ENCODE data around the gene CSNK1A1.
"Not testable (repeated sequence)": the region's sequence is repeated elsewhere in the genome, so short reads cannot be mapped to it uniquely, and the experiment has no call there.

Gene CSNK1A1

DNA sequence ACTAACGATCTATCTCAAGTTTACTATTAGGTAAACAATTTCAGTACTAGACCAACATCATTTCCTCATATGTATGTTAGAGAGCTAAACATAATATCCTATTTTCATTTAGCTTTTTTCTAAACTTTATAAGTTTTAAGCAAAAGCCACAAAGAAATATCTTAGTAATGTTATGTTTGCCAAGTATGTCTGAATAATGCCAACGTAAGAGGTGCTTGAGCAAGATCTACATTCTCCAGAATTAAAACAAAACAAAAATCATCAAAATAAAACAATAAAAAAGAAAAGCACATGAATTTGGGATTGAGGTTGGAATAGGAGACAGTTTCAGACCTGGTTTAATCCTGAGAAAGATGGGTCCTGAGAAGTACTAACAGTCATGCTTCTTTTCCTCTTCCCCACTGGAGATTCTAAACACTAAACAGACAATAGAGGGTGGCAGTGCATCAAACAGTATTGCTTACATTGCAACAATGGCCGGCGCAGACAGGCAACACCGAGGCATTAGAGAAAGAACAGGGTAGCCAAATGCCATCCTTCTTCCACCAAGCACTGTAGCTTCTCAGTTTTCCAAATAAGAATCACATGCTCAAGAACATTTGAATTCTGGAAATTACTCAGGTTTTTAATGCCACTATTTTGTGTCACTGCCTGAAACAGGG is 33.6 kb downstream of the CSNK1A1 start:
- no peak for DNase-seq (ENCODE audit: low read depth, low spot score)
- peaks cover 45% of the 10 kb centered on the region for H3K36me3 ChIP-seq (ENCODE audit: insufficient read depth, insufficient read length, low read length)

GRCh38 chr5:149514512-149514911 is 36.7 kb downstream of the CSNK1A1 start:
- Histone ChIP-seq H3K4me3 (ENCODE audit: insufficient read length, low read depth) (no peak overlapping the region), H3K27me3 (ENCODE audit: insufficient read depth, insufficient read length) (no peaks in the 10 kb centered on the region), H3K4me1 (ENCODE audit: insufficient read depth, insufficient read length) (no peaks in the 10 kb centered on the region), H3K9me3 (ENCODE audit: insufficient read depth, low read length) (no peaks in the 10 kb centered on the region), H3K36me3 (ENCODE audit: insufficient read depth, insufficient read length, low read length) (peaks cover 60% of the 10 kb centered on the region), H3K9ac (ENCODE audit: insufficient read length, low read depth) (no peak overlapping the region)
- no peak for TF ChIP-seq YY1 (IDR thresholded peaks at IDR 0.05; ENCODE audit: insufficient read depth, insufficient read length)
- TF ChIP-seq SUZ12 (IDR thresholded peaks at IDR 0.05; ENCODE audit: extremely low read depth, insufficient read depth, insufficient read length) = no peak
- TF ChIP-seq ZNF274 (IDR thresholded peaks at IDR 0.05; ENCODE audit: low read depth, low read length) = no peak
- DNase-seq (ENCODE audit: low read depth, low spot score) = no peak

More for the DNA sequence above, 33.6 kb downstream of the CSNK1A1 start:
- TF ChIP-seq YY1 (IDR thresholded peaks at IDR 0.05; ENCODE audit: insufficient read depth, insufficient read length) = no peak
- TF ChIP-seq SUZ12 (IDR thresholded peaks at IDR 0.05; ENCODE audit: extremely low read depth, insufficient read depth, insufficient read length) = no peak
- TF ChIP-seq ZNF274 (IDR thresholded peaks at IDR 0.05; ENCODE audit: low read depth, low read length) = no peak
- H3K27me3 ChIP-seq (ENCODE audit: insufficient read depth, insufficient read length) = no peaks in the 10 kb centered on the region
- H3K4me1 ChIP-seq (ENCODE audit: insufficient read depth, insufficient read length) = no peaks in the 10 kb centered on the region
- no peak overlapping the region for H3K9ac ChIP-seq (ENCODE audit: insufficient read length, low read depth)
- H3K9me3 ChIP-seq (ENCODE audit: insufficient read depth, low read length) = no peaks in the 10 kb centered on the region
- H3K4me3 ChIP-seq (ENCODE audit: insufficient read length, low read depth) = no peak overlapping the region

DNA sequence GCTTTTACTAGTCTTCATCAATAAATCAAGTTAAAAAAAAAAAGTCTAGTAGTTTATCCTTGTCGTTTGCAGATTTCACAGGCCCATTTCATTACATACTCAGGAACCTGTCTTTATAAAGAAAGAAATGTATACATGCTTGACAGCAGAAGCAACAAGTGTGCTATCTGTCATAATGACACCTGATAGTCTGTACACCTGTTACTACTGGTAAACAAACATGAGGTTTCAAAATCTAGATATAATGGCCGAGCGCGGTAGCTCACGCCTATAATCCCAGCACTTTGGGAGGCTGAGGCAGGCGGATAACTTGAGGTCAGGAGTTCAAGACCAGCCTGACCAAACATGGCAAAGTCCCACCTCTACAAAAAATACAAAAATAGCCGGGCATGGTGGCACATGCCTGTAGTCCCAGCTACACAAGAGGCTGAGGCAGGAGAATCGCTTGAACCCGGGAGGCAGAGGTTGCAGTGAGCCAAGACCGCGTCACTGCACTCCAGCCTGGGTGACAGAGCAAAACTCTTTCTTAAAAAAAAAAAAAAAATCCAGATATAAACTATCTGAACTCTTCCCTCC is 37.8 kb downstream of the CSNK1A1 start:
- not testable (repeated sequence) for H3K9ac ChIP-seq (ENCODE audit: insufficient read length, low read depth); H3K4me3 ChIP-seq (ENCODE audit: insufficient read length, low read depth); H3K4me1 ChIP-seq (ENCODE audit: insufficient read depth, insufficient read length); DNase-seq (ENCODE audit: low read depth, low spot score); H3K27me3 ChIP-seq (ENCODE audit: insufficient read depth, insufficient read length); H3K9me3 ChIP-seq (ENCODE audit: insufficient read depth, low read length)
- H3K36me3 ChIP-seq (ENCODE audit: insufficient read depth, insufficient read length, low read length) = peaks cover 67% of the 10 kb centered on the region

DNA sequence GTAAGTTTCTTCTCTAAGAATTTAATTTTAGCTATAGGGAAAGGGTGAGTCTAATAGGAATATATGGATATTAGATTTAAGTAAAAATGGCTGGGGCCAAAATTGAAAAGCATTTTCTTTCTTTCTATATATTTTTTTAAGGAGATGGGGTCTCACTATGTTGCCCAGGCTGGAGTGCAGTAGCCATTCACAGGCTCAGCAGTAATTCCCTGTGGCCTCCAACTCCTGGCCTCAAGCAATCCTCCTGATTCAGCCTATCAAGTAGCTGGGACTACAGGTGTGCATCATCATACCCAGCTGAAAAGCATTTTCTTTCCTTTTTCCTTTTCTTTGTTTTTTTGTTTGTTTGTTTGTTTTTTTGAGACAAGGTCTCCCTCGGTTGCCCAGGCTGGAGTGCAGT is 41.1 kb downstream of the CSNK1A1 start:
- DNase-seq (ENCODE audit: low read depth, low spot score) = no peak
- Histone ChIP-seq H3K9ac (ENCODE audit: insufficient read length, low read depth) (no peak overlapping the region), H3K4me3 (ENCODE audit: insufficient read length, low read depth) (no peak overlapping the region), H3K9me3 (ENCODE audit: insufficient read depth, low read length) (no peaks in the 10 kb centered on the region), H3K36me3 (ENCODE audit: insufficient read depth, insufficient read length, low read length) (peaks cover 78% of the 10 kb centered on the region), H3K4me1 (ENCODE audit: insufficient read depth, insufficient read length) (no peaks in the 10 kb centered on the region), H3K27me3 (ENCODE audit: insufficient read depth, insufficient read length) (no peaks in the 10 kb centered on the region)
- TF ChIP-seq ZNF274 (IDR thresholded peaks at IDR 0.05; ENCODE audit: low read depth, low read length) (no peak), SUZ12 (IDR thresholded peaks at IDR 0.05; ENCODE audit: extremely low read depth, insufficient read depth, insufficient read length) (no peak), YY1 (IDR thresholded peaks at IDR 0.05; ENCODE audit: insufficient read depth, insufficient read length) (no peak)

GRCh38 chr5:149504677-149505076 is 46.6 kb downstream of the CSNK1A1 start:
- H3K36me3 ChIP-seq (ENCODE audit: insufficient read depth, insufficient read length, low read length) = peaks cover 71% of the 10 kb centered on the region
- DNase-seq (ENCODE audit: low read depth, low spot score) = no peak

DNA sequence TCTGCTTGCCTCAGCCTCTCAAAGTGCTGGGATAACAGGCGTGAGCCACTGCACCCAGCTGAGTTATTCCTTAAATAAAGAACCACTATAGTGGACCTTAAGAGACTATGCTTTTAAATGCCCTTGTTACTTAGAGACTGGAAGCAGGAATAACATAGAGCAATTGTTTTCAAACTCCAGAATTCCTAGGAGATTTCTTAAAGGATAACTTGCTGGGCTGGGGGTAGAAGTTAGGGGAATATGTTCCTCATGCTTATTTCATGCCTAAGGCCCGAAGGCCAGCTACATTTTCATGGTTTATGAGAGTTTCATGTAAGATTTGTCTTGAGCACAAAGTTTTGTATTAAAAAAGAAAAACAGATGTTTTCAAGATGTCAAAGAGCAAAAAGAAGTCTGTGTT is 48.2 kb downstream of the CSNK1A1 start:
- Histone ChIP-seq H3K9ac (ENCODE audit: insufficient read length, low read depth) (no peak overlapping the region), H3K36me3 (ENCODE audit: insufficient read depth, insufficient read length, low read length) (peaks cover 66% of the 10 kb centered on the region), H3K4me3 (ENCODE audit: insufficient read length, low read depth) (no peak overlapping the region), H3K4me1 (ENCODE audit: insufficient read depth, insufficient read length) (no peaks in the 10 kb centered on the region), H3K27me3 (ENCODE audit: insufficient read depth, insufficient read length) (no peaks in the 10 kb centered on the region), H3K9me3 (ENCODE audit: insufficient read depth, low read length) (no peaks in the 10 kb centered on the region)
- TF ChIP-seq ZNF274 (IDR thresholded peaks at IDR 0.05; ENCODE audit: low read depth, low read length) = no peak
- no peak for DNase-seq (ENCODE audit: low read depth, low spot score)

More at GRCh38 chr5:149504677-149505076, 46.6 kb downstream of the CSNK1A1 start:
- TF ChIP-seq YY1 (IDR thresholded peaks at IDR 0.05; ENCODE audit: insufficient read depth, insufficient read length) = no peak
- TF ChIP-seq SUZ12 (IDR thresholded peaks at IDR 0.05; ENCODE audit: extremely low read depth, insufficient read depth, insufficient read length) = no peak
- no peak for TF ChIP-seq ZNF274 (IDR thresholded peaks at IDR 0.05; ENCODE audit: low read depth, low read length)
- H3K4me1 ChIP-seq (ENCODE audit: insufficient read depth, insufficient read length) = no peaks in the 10 kb centered on the region
- no peak overlapping the region for H3K9ac ChIP-seq (ENCODE audit: insufficient read length, low read depth)
- no peaks in the 10 kb centered on the region for H3K9me3 ChIP-seq (ENCODE audit: insufficient read depth, low read length)
- H3K4me3 ChIP-seq (ENCODE audit: insufficient read length, low read depth) = no peak overlapping the region
- H3K27me3 ChIP-seq (ENCODE audit: insufficient read depth, insufficient read length) = no peaks in the 10 kb centered on the region

GRCh38 chr5:149500922-149501582 is 50.2 kb downstream of the CSNK1A1 start:
- H3K27me3 ChIP-seq (ENCODE audit: insufficient read depth, insufficient read length) = no peaks in the 10 kb centered on the region
- H3K9ac ChIP-seq (ENCODE audit: insufficient read length, low read depth) = no peak overlapping the region
- no peaks in the 10 kb centered on the region for H3K4me1 ChIP-seq (ENCODE audit: insufficient read depth, insufficient read length)
- no peak overlapping the region for H3K4me3 ChIP-seq (ENCODE audit: insufficient read length, low read depth)
- no peaks in the 10 kb centered on the region for H3K9me3 ChIP-seq (ENCODE audit: insufficient read depth, low read length)
- TF ChIP-seq ZNF274 (IDR thresholded peaks at IDR 0.05; ENCODE audit: low read depth, low read length) (no peak), YY1 (IDR thresholded peaks at IDR 0.05; ENCODE audit: insufficient read depth, insufficient read length) (no peak)
- peaks cover 57% of the 10 kb centered on the region for H3K36me3 ChIP-seq (ENCODE audit: insufficient read depth, insufficient read length, low read length)
- no peak for DNase-seq (ENCODE audit: low read depth, low spot score)

Measured in NT2/D1 (cell line).